Measurements from ENCODE around the gene PGR.

Gene PGR

GRCh38 chr11:101008961-101009689, 120.5 kb downstream of the PGR start:
- no peak for DNase-seq

DNA sequence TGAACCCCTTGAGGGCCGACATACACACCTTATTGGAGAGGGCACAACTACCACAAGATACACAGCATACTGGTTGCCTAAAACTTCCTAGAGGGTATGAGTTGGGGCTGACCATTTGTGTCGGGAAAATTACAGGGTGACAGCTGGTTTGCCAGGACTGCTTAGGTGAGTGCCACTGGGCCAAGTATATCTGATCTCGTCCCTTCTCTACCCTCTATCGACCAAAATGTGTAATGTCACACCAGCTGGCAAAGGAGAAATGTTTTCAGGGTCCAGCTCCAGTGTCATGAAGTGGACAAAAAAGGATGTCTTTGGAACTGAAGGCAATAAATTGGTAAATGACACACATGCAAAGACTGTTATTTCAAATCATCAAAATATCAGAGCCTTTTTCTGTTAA, 126.1 kb downstream of the PGR start:
- no peak for DNase-seq

GRCh38 chr11:100999756-101000155, 129.9 kb downstream of the PGR start:
- no peak for DNase-seq

- DNase-seq = no peak
Measured at GRCh38 chr11:100994966-100995365, 134.6 kb downstream of the PGR start.

- no peak for DNase-seq
Measured at GRCh38 chr11:100991541-100991940, 138.1 kb downstream of the PGR start.

- no peak for DNase-seq
Measured at GRCh38 chr11:100990931-100991330, 138.7 kb downstream of the PGR start.

GRCh38 chr11:100984668-100985067, 144.9 kb downstream of the PGR start:
- DNase-seq = no peak

- DNase-seq = no peak
Measured at GRCh38 chr11:100981196-100981824, 148.3 kb downstream of the PGR start.

GRCh38 chr11:100980156-100980555, 149.5 kb downstream of the PGR start:
- no peak for DNase-seq

All from CD4-positive, alpha-beta T cell treated with Interleukin-10 for 1 hour (primary cell).